Measurements from ENCODE around the gene PSME3IP1. TPM values are rescaled to one million over a fixed set of nuclear protein-coding genes. Genes with fewer than 3 reads are reported as not detected.

PSME3IP1 gene
- 102 and 103 TPM in 2 replicates for total RNA-seq (2021)
- long read RNA-seq, transcript FAM192A-218 (7 exons, 1,086 nt): minor isoform, 9 of 179 reads
- long read RNA-seq, transcript FAM192A-201 (7 exons, 2,848 nt): major isoform, 70 of 179 reads
- long read RNA-seq, partial matches to known transcripts: 25 of 179 reads
- long read RNA-seq, other reads (novel, unspliced or antisense): 75 of 179 reads

GRCh38 chr16:57185945-57186871 is at the start of gene PSME3IP1, which contains the start of gene RSPRY1:
PSME3IP1 (minus strand) TSS chr16:57186039; CDS start chr16:57173854, 12,185 bp downstream.
RSPRY1 (plus strand) TSS chr16:57186329; CDS start chr16:57204659, 18,330 bp downstream.
- Histone ChIP-seq H4K5ac (ENCODE audit: insufficient read length, low read depth, low read length) (no peak within 1 kb of the TSS), H3K23ac (ENCODE audit: insufficient read length, low read depth, low read length) (no peak within 1 kb of the TSS), H3K14ac (ENCODE audit: insufficient read depth, low read length) (peak within 1 kb of the TSS; percentile 79), H3K4me1 (ENCODE audit: insufficient read depth, low read length) (peaks cover 2% of the 10 kb centered on the region; the same call in 1 of the 2 replicates), H3K23me2 (ENCODE audit: insufficient read length, low read depth, low read length, poor library complexity, severe bottlenecking) (peaks cover 14% of the 10 kb centered on the region), H4K91ac (ENCODE audit: insufficient read length, low read depth, low read length) (no peak within 1 kb of the TSS), H2AFZ (ENCODE audit: low read length) (no peak within 1 kb of the TSS), H2BK5ac (ENCODE audit: insufficient read length, low read length) (no peak within 1 kb of the TSS), H3K56ac (ENCODE audit: insufficient read length, low read depth, low read length) (no peak within 1 kb of the TSS), H3K79me1 (ENCODE audit: insufficient read depth, low read depth, low read length, poor library complexity, severe bottlenecking) (peaks cover 4% of the 10 kb centered on the region), H3K9ac (ENCODE audit: extremely low read depth, insufficient read length, low read length) (peak within 1 kb of the TSS; percentile 85), H3K27me3 (ENCODE audit: insufficient read depth, low read length) (no peaks in the 10 kb centered on the region), H2BK12ac (ENCODE audit: insufficient read length, low read depth, low read length) (no peak within 1 kb of the TSS), H4K8ac (replicated peaks; ENCODE audit: insufficient read length, low read depth, low read length) (no peak within 1 kb of the TSS), H3T11ph (ENCODE audit: low read length) (no peak within 1 kb of the TSS), H4K20me1 (ENCODE audit: control insufficient read depth, insufficient read depth, insufficient read length) (no peaks in the 10 kb centered on the region), H3K4me2 (ENCODE audit: insufficient read depth, insufficient read length, low read length) (peak within 1 kb of the TSS; percentile 99), H2BK20ac (ENCODE audit: low read depth, low read length, poor library complexity, severe bottlenecking) (no peak within 1 kb of the TSS), H2AK5ac (ENCODE audit: insufficient read length, low read length) (no peak within 1 kb of the TSS), H2BK15ac (ENCODE audit: low read depth, low read length) (no peak within 1 kb of the TSS), H3K79me2 (ENCODE audit: insufficient read depth, low read length) (peaks cover 22% of the 10 kb centered on the region), H3K4ac (ENCODE audit: low read depth, low read length) (no peak within 1 kb of the TSS; the same call in 1 of the 2 replicates), H3K18ac (ENCODE audit: insufficient read length, low read depth, low read length) (peak within 1 kb of the TSS; percentile 80), H3K9me3 (ENCODE audit: control insufficient read depth, low read depth, low read length) (no peaks in the 10 kb centered on the region), H2BK120ac (ENCODE audit: low read depth, low read length, poor library complexity, severe bottlenecking) (no peak within 1 kb of the TSS), H3K27ac (ENCODE audit: insufficient read length, low read depth, low read length) (no peak within 1 kb of the TSS)
- H3K4me1 Mint-ChIP-seq: peaks cover 40 to 43% of the 10 kb centered on the region in 2 experiments
- peak within 1 kb of the TSS; percentile 96 to 99 (median 97) for H3K27ac Mint-ChIP-seq
- no peaks in the 10 kb centered on the region; a peak in 1 of 5 replicates for H3K9me3 Mint-ChIP-seq
- H3K36me3 Mint-ChIP-seq (ENCODE audit: insufficient read depth in 1 of 3, low read depth in 3 of 3): peaks cover 0 to 3% (median 0%) of the 10 kb centered on the region in 3 experiments; a peak in 4 of 7 replicates
- H3K27me3 Mint-ChIP-seq (ENCODE audit: low read depth): no peaks in the 10 kb centered on the region
- peak; percentile 100 for DNase-seq
- no peak for TF ChIP-seq CTCF (conservative IDR thresholded peaks at IDR 0.05)
- no CpG with 5 or more reads among the region's 64 CpGs for WGBS (ENCODE audit: extremely low coverage, insufficient read length, low lambda C conversion rate)
- peak within 1 kb of the TSS; percentile 98 to 99 for H3K4me3 Mint-ChIP-seq

Data from H9 (cell line).